Sigmoid colon (tissue), 7 donors: Measurements from ENCODE around the gene PRKAG2. TPM values are rescaled to one million over a fixed set of nuclear protein-coding genes. Genes with fewer than 3 reads are reported as not detected.
A peak's percentile ranks its signal among the peaks of the same experiment; 100 is the strongest.

Experiments
- DNase-seq: peaks from one replicate; pipeline ENCODE4 v3.0.0-alpha.2; 2019
- H3K27ac ChIP-seq, 4 donors: fragments of 200-600 bp; sonication (generic); one replicate each; pipeline ENCODE4 v1.5.1; 2016 to 2019; ENCODE audit warnings: mild to moderate bottlenecking in 1 of 4
- H3K27me3 ChIP-seq, 3 donors: fragments of 200-600 bp; sonication (generic); one replicate each; pipeline ENCODE4 v1.5.1; 2019; ENCODE audit warnings: mild to moderate bottlenecking in 1 of 3
- H3K36me3 ChIP-seq, 4 donors: fragments of 200-600 bp; sonication (generic); one replicate each; pipeline ENCODE4 v1.5.1; 2016 to 2019
- H3K4me1 ChIP-seq, 4 donors: fragments of 200-600 bp; sonication (generic); one replicate each; pipeline ENCODE4 v1.5.1; 2017 to 2019
- H3K4me3 ChIP-seq, 4 donors: fragments of 200-600 bp; sonication (generic); one replicate each; pipeline ENCODE4 v1.5.1; 2017 to 2019; ENCODE audit warnings: mild to moderate bottlenecking in 2 of 4, moderate library complexity in 1 of 4
- H3K9me3 ChIP-seq, 4 donors: fragments of 200-600 bp in 3 of 4; sonication (generic) in 3 of 4; one replicate each; pipeline versions ENCODE4 v1.5.1 to v1.6.1; 2013 to 2019
- EP300 ChIP-seq, 4 donors: sonication (generic); formaldehyde crosslinking; IDR thresholded peaks; one replicate each; pipeline ENCODE4 v1.6.1; 2017; ENCODE audit warnings: antibody characterized with exemption in 4 of 4
- POLR2A ChIP-seq, 2 donors: fragments of 450-650 bp; IDR thresholded peaks; one replicate each; pipeline ENCODE4 v1.6.1; 2016; ENCODE audit warnings: antibody characterized with exemption in 2 of 2, mild to moderate bottlenecking in 2 of 2, moderate library complexity in 2 of 2
- POLR2AphosphoS5 ChIP-seq, 4 donors: sonication (generic); formaldehyde crosslinking; IDR thresholded peaks; one replicate each; pipeline ENCODE4 v1.6.1; 2017; ENCODE audit warnings: antibody characterized with exemption in 4 of 4
- WGBS, 2 donors: extraction: QIAGEN DNeasy Blood & Tissue Kit; methylation state at CpG; one replicate each; pipeline ENCODE4 v1.1.7; 2013; 5-methylcytosine and 5-hydroxymethylcytosine counted together
- intact Hi-C: fragments of 100-400 bp; cut with DNase I; formaldehyde crosslinking; loops from one replicate; pipeline ENCODE4 v1.15.1; 2023
- polyA plus RNA-seq, 3 donors: library from polyadenylated mRNA; stranded (reverse); fragments of 200-250 nt; gene quantifications; one replicate each; pipeline ENCODE4 v1.2.3, GENCODE V29; 2013
- total RNA-seq, 4 donors: library from RNA; depleted of rRNA; stranded (reverse); fragments of >200 nt; gene quantifications; one replicate each; pipeline ENCODE4 v1.1.0, GENCODE V29; 2016
- TF ChIP-seq, protein P1 (sequence below), 4 experiments: fragments of 450-650 bp in 3 of 4; fragments of 200-600 bp in 1 of 4; IDR thresholded peaks; one replicate each; pipeline ENCODE4 v1.5.1; 2016 to 2019; ENCODE audit warnings: antibody characterized with exemption in 4 of 4, mild to moderate bottlenecking in 3 of 4, moderate library complexity in 2 of 4
- donor health status: healthy with polysubstance abuse.
- donor health status: Bipolar disorder and iron deficiency.
- donor health status: healthy.

The PRKAG2 gene
- total and polyA plus RNA-seq, 7 donors: 19.2 to 51.2 (median 37.1) TPM

DNA sequence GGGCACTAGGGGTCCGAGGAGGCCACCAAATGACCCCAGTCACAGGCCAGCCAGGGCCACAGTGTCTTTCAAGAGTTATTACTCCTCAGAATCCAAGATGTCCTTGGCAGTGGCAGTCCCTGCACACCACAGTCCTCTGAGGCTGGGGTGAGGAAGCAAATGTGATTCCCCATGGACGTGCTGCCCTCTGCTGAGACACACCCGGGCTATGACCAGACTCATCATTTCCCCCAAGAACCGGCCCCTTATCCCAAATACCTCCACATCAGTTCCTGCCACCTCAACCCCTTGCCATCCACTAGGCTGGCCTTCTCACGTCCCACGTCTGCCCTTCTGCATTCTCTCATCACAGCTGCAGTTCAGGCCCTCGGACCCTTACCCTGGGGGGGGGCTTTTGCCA lies 5.0 kb downstream of the PRKAG2 start:
- intact Hi-C loops: loop anchor here (10.0 kb wide), 2 partner anchors 153 to 263 kb away; partner anchors contain the start of gene GALNT11
- Histone ChIP-seq H3K4me1 (peaks cover 0 to 42% (median 33%) of the 10 kb centered on the region in 4 donors), H3K36me3 (no peaks in the 10 kb centered on the region), H3K27me3 (no peaks in the 10 kb centered on the region), H3K9me3 (no peaks in the 10 kb centered on the region), H3K27ac (no peak overlapping the region), H3K4me3 (no peak overlapping the region)
- TF ChIP-seq EP300 (IDR thresholded peaks at IDR 0.05) (no peak), POLR2AphosphoS5 (IDR thresholded peaks at IDR 0.05) (no peak), POLR2A (IDR thresholded peaks at IDR 0.05) (no peak)
- TF ChIP-seq, protein P1, sequence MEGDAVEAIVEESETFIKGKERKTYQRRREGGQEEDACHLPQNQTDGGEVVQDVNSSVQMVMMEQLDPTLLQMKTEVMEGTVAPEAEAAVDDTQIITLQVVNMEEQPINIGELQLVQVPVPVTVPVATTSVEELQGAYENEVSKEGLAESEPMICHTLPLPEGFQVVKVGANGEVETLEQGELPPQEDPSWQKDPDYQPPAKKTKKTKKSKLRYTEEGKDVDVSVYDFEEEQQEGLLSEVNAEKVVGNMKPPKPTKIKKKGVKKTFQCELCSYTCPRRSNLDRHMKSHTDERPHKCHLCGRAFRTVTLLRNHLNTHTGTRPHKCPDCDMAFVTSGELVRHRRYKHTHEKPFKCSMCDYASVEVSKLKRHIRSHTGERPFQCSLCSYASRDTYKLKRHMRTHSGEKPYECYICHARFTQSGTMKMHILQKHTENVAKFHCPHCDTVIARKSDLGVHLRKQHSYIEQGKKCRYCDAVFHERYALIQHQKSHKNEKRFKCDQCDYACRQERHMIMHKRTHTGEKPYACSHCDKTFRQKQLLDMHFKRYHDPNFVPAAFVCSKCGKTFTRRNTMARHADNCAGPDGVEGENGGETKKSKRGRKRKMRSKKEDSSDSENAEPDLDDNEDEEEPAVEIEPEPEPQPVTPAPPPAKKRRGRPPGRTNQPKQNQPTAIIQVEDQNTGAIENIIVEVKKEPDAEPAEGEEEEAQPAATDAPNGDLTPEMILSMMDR (IDR thresholded peaks at IDR 0.05): no peak
- WGBS, 2 donors: 89 to 91% methylated on average over 7 of the region's 7 CpGs
- DNase-seq: no peak

DNA sequence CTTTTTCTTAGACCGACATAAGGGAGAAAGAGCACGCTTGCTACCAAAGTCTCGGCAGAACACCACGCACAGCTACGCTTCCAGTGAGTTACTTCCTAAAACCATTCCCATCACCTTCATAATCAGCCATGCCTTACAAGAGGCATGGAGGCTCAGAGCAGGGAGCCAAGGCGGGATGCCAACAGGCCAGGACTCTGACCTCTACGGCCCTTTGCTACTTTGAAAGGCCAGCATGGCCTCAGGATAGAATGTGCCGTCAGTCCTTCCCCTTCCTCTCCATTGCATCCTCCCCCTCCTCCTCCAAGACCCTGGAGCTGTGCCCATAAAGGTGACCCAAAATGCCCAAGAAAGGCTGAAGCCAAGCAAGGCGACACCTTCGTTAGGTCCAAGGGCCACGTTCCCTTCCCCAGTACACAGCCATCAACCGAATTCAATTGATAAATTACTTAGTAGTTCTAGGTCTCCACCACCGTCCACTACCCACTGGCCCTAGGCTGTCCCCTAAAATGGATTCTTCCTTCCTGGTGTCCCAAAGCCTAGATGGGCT lies 5.7 kb downstream of the PRKAG2 start:
- no peak overlapping the region for H3K27ac ChIP-seq
- WGBS, 2 donors: 94 to 98% methylated on average over 13 of the region's 13 CpGs
- DNase-seq: no peak
- H3K4me3 ChIP-seq: no peak overlapping the region
- no peak for TF ChIP-seq POLR2A (IDR thresholded peaks at IDR 0.05)
- no peak for TF ChIP-seq EP300 (IDR thresholded peaks at IDR 0.05)
- TF ChIP-seq, protein P1 (IDR thresholded peaks at IDR 0.05): no peak
- TF ChIP-seq POLR2AphosphoS5 (IDR thresholded peaks at IDR 0.05): no peak
- no peaks in the 10 kb centered on the region for H3K9me3 ChIP-seq
- H3K27me3 ChIP-seq: no peaks in the 10 kb centered on the region
- intact Hi-C loops: loop anchor here (10.0 kb wide), 2 partner anchors 154 to 264 kb away; partner anchors contain the start of gene GALNT11
- H3K36me3 ChIP-seq: no peaks in the 10 kb centered on the region
- peaks cover 0 to 42% (median 33%) of the 10 kb centered on the region in 4 donors for H3K4me1 ChIP-seq

DNA sequence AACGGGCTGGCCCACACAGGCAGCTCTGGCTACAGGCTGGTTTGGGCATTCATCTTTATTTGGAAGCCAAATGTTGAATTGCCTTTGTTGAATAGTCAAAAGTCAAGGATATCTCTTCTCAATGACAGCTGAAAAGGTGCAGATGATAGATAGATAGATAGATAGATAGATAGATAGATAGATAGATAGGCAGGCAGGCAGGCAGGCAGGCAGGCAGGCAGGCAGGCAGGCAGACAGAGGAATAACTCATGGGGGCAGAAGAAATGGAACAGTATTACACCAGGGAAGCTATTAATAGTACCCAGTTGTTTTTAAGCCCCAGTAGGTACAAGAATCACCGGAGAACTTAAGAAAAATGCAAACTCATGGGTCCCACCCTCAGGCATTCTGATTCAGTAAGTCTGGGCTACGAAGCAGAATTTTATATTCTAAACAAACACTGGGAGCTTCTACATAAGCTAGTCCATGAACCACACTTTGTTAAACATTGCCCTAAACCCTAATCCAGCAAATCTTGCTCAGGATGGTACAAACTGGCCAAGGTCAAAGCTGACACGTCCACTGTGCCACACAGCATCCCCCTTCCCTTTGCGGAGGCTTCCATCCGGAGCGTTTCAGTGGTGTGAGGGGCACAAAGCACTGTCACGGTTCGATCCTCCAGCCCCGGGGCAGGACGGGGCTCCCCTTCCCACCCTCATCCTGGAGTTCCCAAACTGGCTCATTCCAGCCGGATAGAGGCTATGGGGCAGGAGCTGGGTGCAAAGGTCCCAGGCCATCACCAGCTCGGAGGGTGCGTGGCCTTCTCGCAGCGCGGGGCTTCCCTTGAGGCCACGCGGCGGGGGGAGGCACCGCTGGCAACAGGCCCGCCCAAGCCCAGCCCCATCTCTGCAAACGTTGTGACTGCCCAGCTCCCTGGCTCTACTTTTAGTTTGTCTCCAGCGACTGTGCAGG lies 6.7 kb downstream of the PRKAG2 start:
- Histone ChIP-seq H3K4me1 (peaks cover 0 to 42% (median 32%) of the 10 kb centered on the region in 4 donors), H3K27ac (peak overlapping the region in 2 of 4 donors; percentile 59 to 61), H3K4me3 (no peak overlapping the region), H3K9me3 (no peaks in the 10 kb centered on the region), H3K36me3 (no peaks in the 10 kb centered on the region), H3K27me3 (no peaks in the 10 kb centered on the region)
- 87 to 90% methylated on average over 24 of the region's 24 CpGs for WGBS, 2 donors
- no peak for DNase-seq
- TF ChIP-seq POLR2A (IDR thresholded peaks at IDR 0.05) (no peak), POLR2AphosphoS5 (IDR thresholded peaks at IDR 0.05) (no peak), EP300 (IDR thresholded peaks at IDR 0.05) (no peak)
- TF ChIP-seq, protein P1 (IDR thresholded peaks at IDR 0.05): no peak
- intact Hi-C loops: loop anchor here (10.0 kb wide), 2 partner anchors 155 to 265 kb away; partner anchors contain the start of gene GALNT11

DNA sequence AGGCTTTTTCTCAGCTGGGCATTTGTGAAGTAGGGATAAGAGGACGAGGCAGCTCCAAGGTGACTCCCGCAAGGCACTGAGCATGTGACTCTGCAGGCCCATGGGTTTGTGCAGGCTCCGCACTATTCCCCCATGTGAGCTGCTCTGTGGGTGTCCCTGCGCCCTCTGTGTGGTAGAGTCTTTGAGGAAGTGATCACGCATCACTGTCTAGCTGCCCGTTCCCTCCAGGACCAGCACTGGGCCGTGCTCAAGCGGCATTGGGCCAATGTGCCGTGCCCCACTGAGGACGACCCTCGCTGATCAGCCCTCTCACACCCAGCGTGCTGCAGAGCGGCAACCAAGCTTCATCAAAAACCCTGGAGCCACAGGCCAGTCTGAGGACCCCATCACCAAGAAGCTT lies 7.5 kb downstream of the PRKAG2 start:
- Histone ChIP-seq H3K27me3 (no peaks in the 10 kb centered on the region), H3K4me3 (no peak overlapping the region), H3K4me1 (peaks cover 0 to 34% (median 28%) of the 10 kb centered on the region in 4 donors), H3K9me3 (no peaks in the 10 kb centered on the region), H3K27ac (peak overlapping the region in 2 of 4 donors; percentile 59 to 61), H3K36me3 (no peaks in the 10 kb centered on the region)
- intact Hi-C loops: no loop called here
- no peak for DNase-seq
- 77 to 88% methylated on average over 13 of the region's 13 CpGs for WGBS, 2 donors
- TF ChIP-seq, protein P1 (IDR thresholded peaks at IDR 0.05): no peak
- no peak for TF ChIP-seq POLR2AphosphoS5 (IDR thresholded peaks at IDR 0.05)
- TF ChIP-seq EP300 (IDR thresholded peaks at IDR 0.05): no peak
- no peak for TF ChIP-seq POLR2A (IDR thresholded peaks at IDR 0.05)
